Panc1 (cell line): ENCODE data around the gene CHKB. TPM values are rescaled to one million over a fixed set of nuclear protein-coding genes. Genes with fewer than 3 reads are reported as not detected.

Experiments used
- ATAC-seq: fragments of 200-7000 bp; cut with Tn5 transposase; 2 replicates; pipeline ENCODE4 v1.9.1; 2020; ENCODE audit warnings: mild to moderate bottlenecking, moderate library complexity
- BruUV-seq: library from RNA; stranded (reverse); fragments of 400-500 nt; replicated peaks from 2 replicates; lab custom pipeline; 2021; lab: Mats Ljungman, UMichigan
- CTCF ChIA-PET: fragments of 300-600 bp; sonication (Branson Sonifier 250); formaldehyde crosslinking; loops from one replicate; lab custom pipeline; 2022; ENCODE audit warnings: antibody characterized with exemption; lab: Charles Lee
- POLR2A ChIA-PET: fragments of 300-600 bp; sonication (Branson Sonifier 250); formaldehyde crosslinking; loops from one replicate; lab custom pipeline; 2022; ENCODE audit warnings: antibody characterized with exemption; lab: Charles Lee
- DNase-seq: peaks from one replicate; pipeline ENCODE4 v3.0.0-alpha.2; 2010; ENCODE audit warnings: low read depth, low spot score
- H3K27ac ChIP-seq: 2 replicates; pipeline ENCODE4 v1.5.1; 2011; ENCODE audit warnings: mild to moderate bottlenecking, low read length, inconsistent platforms
- H3K27me3 ChIP-seq: fragments of 200-500 bp; sonication (Bioruptor generic); 2 replicates; pipeline ENCODE4 v1.6.0; 2014; ENCODE audit warnings: low read length, inconsistent platforms; ENCODE audit not compliant: control insufficient read depth, insufficient read depth
- H3K36me3 ChIP-seq: fragments of 200-500 bp; sonication (Bioruptor generic); 2 replicates; pipeline ENCODE4 v1.5.1; 2014; ENCODE audit warnings: inconsistent platforms, mild to moderate bottlenecking, low read length, moderate library complexity; ENCODE audit not compliant: control insufficient read depth, insufficient read depth
- H3K4me1 ChIP-seq: 2 replicates; pipeline ENCODE4 v1.5.1; 2011; ENCODE audit warnings: inconsistent platforms, mild to moderate bottlenecking, low read length, moderate library complexity; ENCODE audit not compliant: control insufficient read depth, insufficient read depth
- H3K4me3 ChIP-seq, 2 experiments: 2 replicates each; pipeline ENCODE4 v1.5.1; 2011 to 2012; ENCODE audit warnings: low read depth in 2 of 2, low read length in 2 of 2, mild to moderate bottlenecking in 2 of 2, inconsistent platforms in 1 of 2, moderate library complexity in 1 of 2
- H3K9me3 ChIP-seq: fragments of 200-500 bp; sonication (Bioruptor generic); 2 replicates; pipeline ENCODE4 v1.5.1; 2014; ENCODE audit warnings: low read depth, mild to moderate bottlenecking, inconsistent platforms, low read length, moderate library complexity; ENCODE audit not compliant: control insufficient read depth, insufficient read depth
- POLR2AphosphoS5 ChIP-seq: IDR thresholded peaks from 2 replicates; pipeline ENCODE4 v1.6.1; 2012; ENCODE audit warnings: mild to moderate bottlenecking, low read depth, low read length, moderate library complexity
- SIN3A ChIP-seq: IDR thresholded peaks from 2 replicates; pipeline ENCODE4 v1.6.1; 2012; ENCODE audit warnings: low read depth, mild to moderate bottlenecking, low read length, moderate library complexity, borderline replicate concordance; ENCODE audit not compliant: insufficient read depth
- TCF7L2 ChIP-seq: IDR thresholded peaks from 2 replicates; pipeline ENCODE4 v1.6.1; 2011; ENCODE audit warnings: mild to moderate bottlenecking, low read depth, low read length, inconsistent platforms
- in situ Hi-C: cut with HindIII; loops from 2 replicates; pipeline ENCODE4 v1.10.0; 2016; ENCODE audit warnings: low sequenced_read_pairs, low pct_unique_long_range_greater_than_20kb
- intact Hi-C: fragments of 100-400 bp; cut with micrococcal nuclease; formaldehyde crosslinking; loops from one replicate; pipeline ENCODE4 v1.10.0; 2022; ENCODE audit not compliant: unreplicated experiment
- total RNA-seq: library from RNA; stranded (reverse); gene quantifications from one replicate; pipeline ENCODE4 v1.2.1, GENCODE V29; 2021; ENCODE audit not compliant: unreplicated experiment
- TF ChIP-seq, protein P1 (sequence below), 2 experiments: IDR thresholded peaks; 2 replicates each; pipeline ENCODE4 v1.6.1; 2011 to 2012; ENCODE audit warnings: low read depth in 2 of 2, control low read depth in 1 of 2, low read length in 1 of 2, mild to moderate bottlenecking in 1 of 2, moderate library complexity in 1 of 2; ENCODE audit not compliant: insufficient read depth in 1 of 2
- TF ChIP-seq, protein P2 (sequence below): fragments of 450-650 bp; IDR thresholded peaks from 2 replicates; pipeline ENCODE4 v1.5.1; 2017; ENCODE audit warnings: mild to moderate bottlenecking

CHKB gene
- total RNA-seq, 1 experiment from 2014 or later = 43.5 TPM

DNA sequence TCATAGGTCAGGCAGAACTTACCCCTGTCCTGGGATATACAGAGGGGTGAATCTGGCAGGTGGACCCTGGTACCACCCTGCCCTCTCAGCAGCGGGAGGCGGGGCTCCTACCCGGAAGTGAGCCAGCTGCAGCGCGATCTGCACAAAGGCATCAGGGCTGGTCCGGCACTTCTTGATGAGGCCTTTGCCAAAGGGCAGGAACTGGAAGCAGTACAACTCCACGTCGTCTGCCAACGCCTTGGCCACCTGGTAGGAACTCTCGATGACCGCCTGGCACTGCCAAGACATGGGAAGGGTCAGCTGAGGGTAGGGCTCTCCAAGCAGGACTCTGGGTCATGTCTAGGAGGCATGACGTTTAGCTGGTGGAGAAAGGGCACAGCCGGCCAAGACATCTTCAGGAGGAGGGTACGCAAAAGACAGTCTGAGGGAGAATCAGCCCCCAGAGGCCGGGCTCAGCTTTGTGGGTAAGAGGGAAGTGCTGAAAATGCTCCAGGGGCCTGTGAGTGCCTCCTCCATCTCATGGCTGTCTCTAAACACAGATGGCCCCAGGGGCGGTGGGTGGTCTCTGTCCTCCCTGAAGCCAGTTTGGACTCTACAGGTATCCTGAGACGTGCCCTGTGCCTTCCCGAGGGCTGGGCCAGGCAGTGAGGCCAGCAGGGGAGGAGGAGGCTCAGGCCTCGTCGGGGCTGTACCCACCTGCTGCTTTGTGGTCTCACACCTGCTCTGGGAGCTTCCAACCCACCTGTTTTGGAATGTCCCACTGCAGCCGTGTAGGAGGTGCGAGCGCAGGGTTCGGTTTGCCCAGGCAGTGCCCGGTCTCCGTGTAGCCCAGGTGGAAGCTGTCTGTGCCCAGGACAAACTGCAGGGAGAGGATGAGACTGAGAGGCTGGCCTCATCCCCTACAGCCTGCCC is 11.1 kb downstream of the CHKB start:
- TF ChIP-seq SIN3A (no peak), POLR2AphosphoS5 (no peak), TCF7L2 (no peak)
- TF ChIP-seq, protein P1, sequence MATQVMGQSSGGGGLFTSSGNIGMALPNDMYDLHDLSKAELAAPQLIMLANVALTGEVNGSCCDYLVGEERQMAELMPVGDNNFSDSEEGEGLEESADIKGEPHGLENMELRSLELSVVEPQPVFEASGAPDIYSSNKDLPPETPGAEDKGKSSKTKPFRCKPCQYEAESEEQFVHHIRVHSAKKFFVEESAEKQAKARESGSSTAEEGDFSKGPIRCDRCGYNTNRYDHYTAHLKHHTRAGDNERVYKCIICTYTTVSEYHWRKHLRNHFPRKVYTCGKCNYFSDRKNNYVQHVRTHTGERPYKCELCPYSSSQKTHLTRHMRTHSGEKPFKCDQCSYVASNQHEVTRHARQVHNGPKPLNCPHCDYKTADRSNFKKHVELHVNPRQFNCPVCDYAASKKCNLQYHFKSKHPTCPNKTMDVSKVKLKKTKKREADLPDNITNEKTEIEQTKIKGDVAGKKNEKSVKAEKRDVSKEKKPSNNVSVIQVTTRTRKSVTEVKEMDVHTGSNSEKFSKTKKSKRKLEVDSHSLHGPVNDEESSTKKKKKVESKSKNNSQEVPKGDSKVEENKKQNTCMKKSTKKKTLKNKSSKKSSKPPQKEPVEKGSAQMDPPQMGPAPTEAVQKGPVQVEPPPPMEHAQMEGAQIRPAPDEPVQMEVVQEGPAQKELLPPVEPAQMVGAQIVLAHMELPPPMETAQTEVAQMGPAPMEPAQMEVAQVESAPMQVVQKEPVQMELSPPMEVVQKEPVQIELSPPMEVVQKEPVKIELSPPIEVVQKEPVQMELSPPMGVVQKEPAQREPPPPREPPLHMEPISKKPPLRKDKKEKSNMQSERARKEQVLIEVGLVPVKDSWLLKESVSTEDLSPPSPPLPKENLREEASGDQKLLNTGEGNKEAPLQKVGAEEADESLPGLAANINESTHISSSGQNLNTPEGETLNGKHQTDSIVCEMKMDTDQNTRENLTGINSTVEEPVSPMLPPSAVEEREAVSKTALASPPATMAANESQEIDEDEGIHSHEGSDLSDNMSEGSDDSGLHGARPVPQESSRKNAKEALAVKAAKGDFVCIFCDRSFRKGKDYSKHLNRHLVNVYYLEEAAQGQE (IDR thresholded peaks at IDR 0.05; ENCODE audit: insufficient read depth in 1 of 2, low read depth in 2 of 2, low read length in 1 of 2) = no peak
- TF ChIP-seq, protein P2, sequence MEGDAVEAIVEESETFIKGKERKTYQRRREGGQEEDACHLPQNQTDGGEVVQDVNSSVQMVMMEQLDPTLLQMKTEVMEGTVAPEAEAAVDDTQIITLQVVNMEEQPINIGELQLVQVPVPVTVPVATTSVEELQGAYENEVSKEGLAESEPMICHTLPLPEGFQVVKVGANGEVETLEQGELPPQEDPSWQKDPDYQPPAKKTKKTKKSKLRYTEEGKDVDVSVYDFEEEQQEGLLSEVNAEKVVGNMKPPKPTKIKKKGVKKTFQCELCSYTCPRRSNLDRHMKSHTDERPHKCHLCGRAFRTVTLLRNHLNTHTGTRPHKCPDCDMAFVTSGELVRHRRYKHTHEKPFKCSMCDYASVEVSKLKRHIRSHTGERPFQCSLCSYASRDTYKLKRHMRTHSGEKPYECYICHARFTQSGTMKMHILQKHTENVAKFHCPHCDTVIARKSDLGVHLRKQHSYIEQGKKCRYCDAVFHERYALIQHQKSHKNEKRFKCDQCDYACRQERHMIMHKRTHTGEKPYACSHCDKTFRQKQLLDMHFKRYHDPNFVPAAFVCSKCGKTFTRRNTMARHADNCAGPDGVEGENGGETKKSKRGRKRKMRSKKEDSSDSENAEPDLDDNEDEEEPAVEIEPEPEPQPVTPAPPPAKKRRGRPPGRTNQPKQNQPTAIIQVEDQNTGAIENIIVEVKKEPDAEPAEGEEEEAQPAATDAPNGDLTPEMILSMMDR = no peak
- intact Hi-C loops (no loop called here), in situ Hi-C loops (no loop called here)
- DNase-seq (no peak), ATAC-seq (no peak)
- ChIA-PET POLR2A (no interaction called here), CTCF (no interaction called here)
- Histone ChIP-seq H3K4me1 (no peaks in the 10 kb centered on the region), H3K27me3 (no peaks in the 10 kb centered on the region), H3K9me3 (no peaks in the 10 kb centered on the region), H3K36me3 (no peaks in the 10 kb centered on the region), H3K4me3 (no peak overlapping the region), H3K27ac (no peak overlapping the region)
- BruUV-seq = no TSS peak

DNA sequence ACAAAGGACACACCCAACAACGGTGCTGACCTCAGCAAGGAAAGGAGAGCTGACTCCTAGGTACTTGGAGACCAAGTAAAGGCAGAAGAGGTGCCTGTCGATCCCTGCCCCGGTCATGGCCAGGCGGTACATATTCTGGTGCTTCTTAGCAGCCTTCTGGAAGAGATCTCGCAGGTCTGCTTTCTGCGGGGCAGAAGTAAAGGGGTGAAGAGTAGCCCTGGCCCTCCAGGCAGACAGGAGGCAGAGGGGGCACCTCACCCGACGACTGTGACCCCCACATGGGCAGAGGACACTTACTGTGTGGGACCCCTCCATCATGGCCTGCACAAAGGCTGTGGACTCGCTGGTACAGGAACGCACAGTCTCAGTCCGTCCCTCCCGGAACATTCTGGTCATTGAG is 11.8 kb downstream of the CHKB start:
- CTCF ChIA-PET = no interaction called here
- H3K36me3 ChIP-seq = no peaks in the 10 kb centered on the region
- H3K4me1 ChIP-seq = no peaks in the 10 kb centered on the region
- intact Hi-C loops = no loop called here
- no peak for TF ChIP-seq POLR2AphosphoS5
- TF ChIP-seq, protein P1 (IDR thresholded peaks at IDR 0.05; ENCODE audit: insufficient read depth in 1 of 2, low read depth in 2 of 2, low read length in 1 of 2) = no peak
- TF ChIP-seq, protein P2 = no peak
- no peak for TF ChIP-seq TCF7L2
- no peak for TF ChIP-seq SIN3A
- POLR2A ChIA-PET = no interaction called here
- BruUV-seq = no TSS peak
- ATAC-seq = no peak
- no peak overlapping the region for H3K27ac ChIP-seq
- DNase-seq = no peak
- in situ Hi-C loops = no loop called here
- no peaks in the 10 kb centered on the region for H3K27me3 ChIP-seq
- no peak overlapping the region for H3K4me3 ChIP-seq
- H3K9me3 ChIP-seq = no peaks in the 10 kb centered on the region
